Hepatocyte (in vitro differentiated cells): ENCODE results near the gene CECR2. TPM values are rescaled to one million over a fixed set of nuclear protein-coding genes. Genes with fewer than 3 reads are reported as not detected.
"Not testable (repeated sequence)": the region's sequence is repeated elsewhere in the genome, so short reads cannot be mapped to it uniquely, and the experiment has no call there.

Experiments
- DNase-seq: peaks from one replicate; pipeline ENCODE4 v3.0.0-alpha.2; 2016; ENCODE audit warnings: low spot score
- H2AFZ ChIP-seq: fragments of 200-600 bp; sonication (generic); 2 replicates; pipeline ENCODE4 v1.6.0; 2016; ENCODE audit warnings: antibody characterized with exemption, mild to moderate bottlenecking
- H3K27ac ChIP-seq: fragments of 200-600 bp; sonication (generic); 2 replicates; pipeline ENCODE4 v1.5.1; 2016; ENCODE audit warnings: mild to moderate bottlenecking
- H3K27me3 ChIP-seq: fragments of 200-600 bp; sonication (generic); 2 replicates; pipeline ENCODE4 v1.6.1; 2016
- H3K36me3 ChIP-seq: fragments of 200-600 bp; sonication (generic); replicated peaks from 2 replicates; pipeline ENCODE4 v1.5.1; 2016; ENCODE audit warnings: low read depth; ENCODE audit not compliant: insufficient read depth
- H3K4me1 ChIP-seq: fragments of 200-600 bp; sonication (generic); 2 replicates; pipeline ENCODE4 v1.5.1; 2016; ENCODE audit warnings: mild to moderate bottlenecking, moderate library complexity; ENCODE audit not compliant: insufficient read depth
- H3K4me2 ChIP-seq: fragments of 200-600 bp; sonication (generic); 2 replicates; pipeline ENCODE4 v1.6.0; 2016
- H3K4me3 ChIP-seq: fragments of 200-600 bp; sonication (generic); 2 replicates; pipeline ENCODE4 v1.5.1; 2016; ENCODE audit warnings: mild to moderate bottlenecking
- H3K79me2 ChIP-seq: fragments of 200-600 bp; sonication (generic); 2 replicates; pipeline ENCODE4 v1.6.0; 2017; ENCODE audit warnings: mild to moderate bottlenecking
- H3K9me2 ChIP-seq: fragments of 200-600 bp; sonication (generic); replicated peaks from 2 replicates; pipeline ENCODE4 v1.6.0; 2017; ENCODE audit warnings: mild to moderate bottlenecking; ENCODE audit not compliant: insufficient read depth
- H3K9me3 ChIP-seq: fragments of 200-600 bp; sonication (generic); 2 replicates; pipeline ENCODE4 v1.5.1; 2016; ENCODE audit warnings: low read depth, mild to moderate bottlenecking
- H4K20me1 ChIP-seq: fragments of 200-600 bp; sonication (generic); 2 replicates; pipeline ENCODE4 v1.6.0; 2016; ENCODE audit warnings: mild to moderate bottlenecking; ENCODE audit not compliant: insufficient read depth, poor library complexity, severe bottlenecking
- EZH2 ChIP-seq: fragments of 200-600 bp; sonication (generic); IDR thresholded peaks from 2 replicates; pipeline ENCODE4 v1.6.1; 2016; ENCODE audit warnings: antibody characterized with exemption, mild to moderate bottlenecking, borderline replicate concordance
- EZH2phosphoT487 ChIP-seq: fragments of 200-600 bp; sonication (generic); IDR thresholded peaks from one replicate; pipeline ENCODE4 v1.6.1; 2018; ENCODE audit warnings: antibody characterized with exemption, mild to moderate bottlenecking, low read depth, moderate library complexity; ENCODE audit not compliant: unreplicated experiment, severe bottlenecking
- WGBS: methylation state at CpG from one replicate; pipeline ENCODE4 v1.1.6; 2016; ENCODE audit warnings: low lambda C conversion rate; ENCODE audit errors: missing lambda C conversion rate; 5-methylcytosine and 5-hydroxymethylcytosine counted together
- polyA plus RNA-seq: library from polyadenylated mRNA; unstranded; fragments of >200 nt; fragmentation: Nextera tagmentation; extraction: Ambion mirVana; gene quantifications from 2 replicates; pipeline ENCODE4 v1.2.1, GENCODE V29; 2016
- total RNA-seq: library from RNA; depleted of rRNA; stranded (reverse); fragments of >200 nt; gene quantifications from 2 replicates; pipeline ENCODE4 v1.2.3, GENCODE V29; 2014
- TF ChIP-seq, protein P1 (sequence below): fragments of 200-600 bp; sonication (generic); IDR thresholded peaks from 2 replicates; pipeline ENCODE4 v1.5.1; 2016; ENCODE audit warnings: antibody characterized with exemption, mild to moderate bottlenecking; ENCODE audit not compliant: poor library complexity

The CECR2 gene
- total and polyA plus RNA-seq, 2 experiments from 2014 or later = 2.2 to 3.6 TPM

DNA sequence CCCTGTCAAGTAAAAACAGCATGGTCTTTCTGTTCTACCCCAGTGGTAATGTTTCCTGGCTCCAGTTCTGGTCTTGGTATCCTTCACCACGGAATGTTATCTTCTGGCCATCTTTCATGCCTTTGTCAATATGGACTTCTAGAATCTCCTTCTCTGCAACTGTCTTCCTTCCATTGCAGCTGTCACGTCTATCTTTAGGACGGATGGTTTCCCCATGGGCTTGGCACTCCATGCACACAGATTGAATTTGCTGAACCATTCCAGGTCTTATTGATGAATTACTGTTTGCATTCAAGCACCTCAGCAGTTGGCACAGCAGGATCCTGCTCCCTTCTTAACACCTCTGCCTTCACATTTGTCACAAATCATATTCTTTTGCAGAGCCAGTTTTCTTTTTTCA lies 149.1 kb downstream of the CECR2 start:
- no peak overlapping the region for H2AFZ ChIP-seq
- no peaks in the 10 kb centered on the region for H3K79me2 ChIP-seq
- no peaks in the 10 kb centered on the region for H3K9me2 ChIP-seq
- no peak overlapping the region for H3K4me3 ChIP-seq
- H3K4me1 ChIP-seq = no peaks in the 10 kb centered on the region
- no peaks in the 10 kb centered on the region for H3K9me3 ChIP-seq
- no peak for TF ChIP-seq EZH2
- no peak for TF ChIP-seq EZH2phosphoT487
- TF ChIP-seq, protein P1, sequence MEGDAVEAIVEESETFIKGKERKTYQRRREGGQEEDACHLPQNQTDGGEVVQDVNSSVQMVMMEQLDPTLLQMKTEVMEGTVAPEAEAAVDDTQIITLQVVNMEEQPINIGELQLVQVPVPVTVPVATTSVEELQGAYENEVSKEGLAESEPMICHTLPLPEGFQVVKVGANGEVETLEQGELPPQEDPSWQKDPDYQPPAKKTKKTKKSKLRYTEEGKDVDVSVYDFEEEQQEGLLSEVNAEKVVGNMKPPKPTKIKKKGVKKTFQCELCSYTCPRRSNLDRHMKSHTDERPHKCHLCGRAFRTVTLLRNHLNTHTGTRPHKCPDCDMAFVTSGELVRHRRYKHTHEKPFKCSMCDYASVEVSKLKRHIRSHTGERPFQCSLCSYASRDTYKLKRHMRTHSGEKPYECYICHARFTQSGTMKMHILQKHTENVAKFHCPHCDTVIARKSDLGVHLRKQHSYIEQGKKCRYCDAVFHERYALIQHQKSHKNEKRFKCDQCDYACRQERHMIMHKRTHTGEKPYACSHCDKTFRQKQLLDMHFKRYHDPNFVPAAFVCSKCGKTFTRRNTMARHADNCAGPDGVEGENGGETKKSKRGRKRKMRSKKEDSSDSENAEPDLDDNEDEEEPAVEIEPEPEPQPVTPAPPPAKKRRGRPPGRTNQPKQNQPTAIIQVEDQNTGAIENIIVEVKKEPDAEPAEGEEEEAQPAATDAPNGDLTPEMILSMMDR = no peak
- no peaks in the 10 kb centered on the region for H4K20me1 ChIP-seq
- H3K36me3 ChIP-seq = no peaks in the 10 kb centered on the region
- H3K4me2 ChIP-seq = no peak overlapping the region
- H3K27me3 ChIP-seq = no peaks in the 10 kb centered on the region
- no peak overlapping the region for H3K27ac ChIP-seq
- DNase-seq = no peak
- 76% methylated on average over 3 of the region's 3 CpGs for WGBS

DNA sequence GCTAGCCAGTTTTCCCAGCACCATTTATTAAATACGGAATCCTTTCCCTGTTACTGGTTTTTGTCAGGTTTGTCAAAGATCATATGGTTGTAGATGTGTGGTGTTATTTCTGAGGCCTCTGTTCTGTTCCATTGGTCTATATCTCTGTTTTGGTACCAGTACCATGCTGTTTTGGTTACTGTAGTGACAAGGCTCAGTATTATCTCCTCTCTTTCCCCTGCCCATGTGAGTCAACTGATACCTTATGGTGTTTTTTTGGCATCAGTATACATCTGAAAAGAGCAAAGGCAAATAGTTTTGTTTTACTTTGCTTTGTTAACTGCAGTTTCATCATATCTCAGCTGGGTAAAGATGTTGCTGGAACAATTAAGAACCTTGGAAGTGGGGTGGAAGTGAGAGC lies 152.7 kb downstream of the CECR2 start:
- 85% methylated on average over 1 of the region's 1 CpG for WGBS
- H2AFZ ChIP-seq, H3K9me2 ChIP-seq, H3K79me2 ChIP-seq, H3K4me2 ChIP-seq, H3K36me3 ChIP-seq, H4K20me1 ChIP-seq, H3K4me1 ChIP-seq, H3K9me3 ChIP-seq, H3K27me3 ChIP-seq, H3K27ac ChIP-seq, H3K4me3 ChIP-seq, DNase-seq: not testable (repeated sequence)

DNA sequence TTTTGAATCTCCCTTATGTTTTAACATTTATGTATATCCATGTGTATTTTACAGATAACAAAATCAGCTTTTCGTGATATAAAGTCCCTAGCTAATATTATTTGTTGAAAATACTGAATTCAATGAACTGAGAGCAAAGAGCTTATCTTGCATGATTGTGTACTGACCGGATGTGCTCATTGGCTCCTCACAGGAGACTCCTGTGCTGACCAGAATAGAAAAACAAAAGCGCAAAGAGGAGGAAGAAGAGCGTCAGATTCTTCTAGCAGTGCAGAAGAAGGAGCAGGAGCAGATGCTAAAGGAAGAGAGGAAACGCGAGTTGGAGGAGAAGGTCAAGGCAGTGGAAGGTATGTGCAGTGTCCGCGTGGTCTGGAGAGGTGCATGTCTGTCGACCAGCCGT lies 154.7 kb downstream of the CECR2 start:
- Histone ChIP-seq H2AFZ (no peak overlapping the region), H3K4me1 (no peaks in the 10 kb centered on the region), H3K9me3 (no peaks in the 10 kb centered on the region), H3K79me2 (no peaks in the 10 kb centered on the region), H3K9me2 (no peaks in the 10 kb centered on the region), H3K27ac (no peak overlapping the region), H3K4me2 (no peak overlapping the region), H3K27me3 (no peaks in the 10 kb centered on the region), H3K4me3 (no peak overlapping the region), H3K36me3 (no peaks in the 10 kb centered on the region), H4K20me1 (no peaks in the 10 kb centered on the region)
- 94% methylated on average over 10 of the region's 10 CpGs for WGBS
- no peak for DNase-seq
- TF ChIP-seq EZH2 (no peak), EZH2phosphoT487 (no peak)
- TF ChIP-seq, protein P1 = no peak

DNA sequence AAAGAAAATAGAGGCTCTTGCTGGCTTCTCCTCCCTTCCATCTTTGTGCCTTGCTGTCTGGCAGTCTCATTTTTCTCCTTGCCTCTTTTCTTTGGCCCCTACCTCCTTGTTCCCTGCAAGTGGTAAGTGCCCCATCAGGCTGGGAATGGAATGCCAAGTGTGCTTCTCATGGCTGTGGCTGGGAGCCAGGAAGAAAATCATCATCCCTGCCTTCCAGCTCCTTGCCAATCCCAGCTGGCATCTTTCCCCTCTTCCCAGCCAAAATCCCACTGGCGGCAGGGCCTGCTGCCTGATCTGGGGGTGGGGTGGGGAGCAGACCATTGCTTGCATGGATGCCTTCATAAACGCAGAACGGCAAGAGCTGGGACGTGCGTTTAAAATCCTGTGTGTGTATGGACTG lies 167.0 kb downstream of the CECR2 start:
- no peaks in the 10 kb centered on the region for H3K36me3 ChIP-seq
- H3K4me2 ChIP-seq = no peak overlapping the region
- H2AFZ ChIP-seq = no peak overlapping the region
- no peaks in the 10 kb centered on the region for H4K20me1 ChIP-seq
- H3K79me2 ChIP-seq = no peaks in the 10 kb centered on the region
- TF ChIP-seq, protein P1 = no peak
- TF ChIP-seq EZH2 = no peak
- TF ChIP-seq EZH2phosphoT487 = no peak
- no peak for DNase-seq
- no peaks in the 10 kb centered on the region for H3K27me3 ChIP-seq
- 93% methylated on average over 5 of the region's 5 CpGs for WGBS
- no peak overlapping the region for H3K27ac ChIP-seq
- H3K9me2 ChIP-seq = no peaks in the 10 kb centered on the region
- H3K4me1 ChIP-seq = no peaks in the 10 kb centered on the region
- H3K4me3 ChIP-seq = no peak overlapping the region
- H3K9me3 ChIP-seq = no peaks in the 10 kb centered on the region
